Kidney (tissue), 14 donors: ENCODE results near the gene ITPKA. TPM values are rescaled to one million over a fixed set of nuclear protein-coding genes. Genes with fewer than 3 reads are reported as not detected.
A peak's percentile ranks its signal among the peaks of the same experiment; 100 is the strongest.

Experiments
- DNase-seq, 5 donors: peaks; one replicate each; pipeline ENCODE4 v3.0.0-alpha.2; 2013 to 2020
- FAIRE-seq: peaks from 2 replicates; lab custom pipeline; 2012; peaks lifted over from hg19 to GRCh38; lab: Jason Lieb, UNC
- H3K27ac ChIP-seq, 2 donors: one replicate each; pipeline ENCODE4 v1.7.0; 2013; ENCODE audit warnings: low read depth in 2 of 2, low read length in 2 of 2, inconsistent platforms in 1 of 2
- H3K27me3 ChIP-seq: one replicate; pipeline ENCODE4 v1.7.1; 2013; ENCODE audit warnings: low read length, inconsistent platforms; ENCODE audit not compliant: control insufficient read depth, insufficient read depth
- H3K36me3 ChIP-seq, 3 donors: one replicate each; pipeline versions ENCODE4 v1.7.0 to v1.7.1; 2013; ENCODE audit warnings: low read length in 3 of 3, control low read depth in 1 of 3, inconsistent platforms in 1 of 3; ENCODE audit not compliant: insufficient read depth in 3 of 3, control insufficient read depth in 2 of 3
- H3K4me1 ChIP-seq, 3 donors: one replicate each; pipeline versions ENCODE4 v1.7.0 to v1.7.1; 2013; ENCODE audit warnings: low read length in 3 of 3, inconsistent platforms in 1 of 3, low read depth in 1 of 3; ENCODE audit not compliant: control insufficient read depth in 2 of 3, insufficient read depth in 2 of 3
- H3K4me3 ChIP-seq, 3 donors: one replicate each; pipeline versions ENCODE4 v1.7.0 to v1.8.1; 2013; ENCODE audit warnings: low read length in 3 of 3, control low read depth in 1 of 3, inconsistent platforms in 1 of 3
- H3K9ac ChIP-seq, 3 donors: one replicate each; pipeline versions ENCODE4 v1.7.0 to v1.7.1; 2013; ENCODE audit warnings: low read length in 3 of 3, control low read depth in 1 of 3, inconsistent platforms in 1 of 3
- H3K9me3 ChIP-seq, 3 donors: one replicate each; pipeline versions ENCODE4 v1.7.0 to v1.7.1; 2013; ENCODE audit warnings: low read length in 3 of 3, control low read depth in 1 of 3, inconsistent platforms in 1 of 3; ENCODE audit not compliant: control insufficient read depth in 2 of 3, insufficient read depth in 1 of 3
- CTCF ChIP-seq: IDR thresholded peaks from 3 replicates; pipeline ENCODE4 v1.5.1; 2012; ENCODE audit warnings: mild to moderate bottlenecking, moderate library complexity, borderline replicate concordance; ENCODE audit not compliant: insufficient read depth; ENCODE audit errors: extremely low read depth
- intact Hi-C: fragments of 100-400 bp; cut with DNase I; formaldehyde crosslinking; loops from one replicate; pipeline ENCODE4 v1.11.1; 2022
- polyA plus RNA-seq: library from polyadenylated mRNA; stranded (reverse); fragments of 350-450 nt; fragmentation: Illumina TruSeq; extraction: RNeasy Lipid Tissue Mini Kit (QIAGEN cat#74804); gene quantifications from one replicate; pipeline ENCODE4 v1.2.3, GENCODE V29; 2014; ENCODE audit warnings: low read depth, low replicate concordance; ENCODE audit not compliant: insufficient read depth
- total RNA-seq: library from RNA; stranded (reverse); fragmentation: NEBNext Ultra II Directional; extraction: Animal tissue kit (Norgen Biotek cat#: 25700); gene quantifications from one replicate; pipeline ENCODE4 v1.2.1, GENCODE V29; 2021
- donor health status: control.
- donor health status: control.
- donor health status: control.
- donor health status: control.
- donor health status: control.
- donor health status: DM: yes; HTN: yes; CAD: no.
- donor health status: Normal renal cell carcinoma (clear cell type).

Gene ITPKA
- total and polyA plus RNA-seq, 2 donors from 2014 or later, result 0.66 TPM; not detected in 1

GRCh38 chr15:41546851-41547786 is 53.4 kb downstream of the ITPKA start:
- intact Hi-C loops, result no loop called here
- TF ChIP-seq CTCF, result no peak
- no peak for FAIRE-seq

GRCh38 chr15:41550066-41550775 is 56.5 kb downstream of the ITPKA start:
- no peak overlapping the region for H3K9ac ChIP-seq
- FAIRE-seq (no peak), DNase-seq (no peak)
- TF ChIP-seq CTCF, result no peak
- no peaks in the 10 kb centered on the region for H3K36me3 ChIP-seq
- H3K9me3 ChIP-seq, result no peaks in the 10 kb centered on the region
- no peak overlapping the region for H3K27ac ChIP-seq
- intact Hi-C loops, result no loop called here
- no peak overlapping the region for H3K4me3 ChIP-seq
- H3K27me3 ChIP-seq, result no peaks in the 10 kb centered on the region
- no peaks in the 10 kb centered on the region for H3K4me1 ChIP-seq

More at GRCh38 chr15:41546851-41547786, 53.4 kb downstream of the ITPKA start:
- Histone ChIP-seq H3K9me3 (no peaks in the 10 kb centered on the region), H3K4me3 (no peak overlapping the region), H3K27ac (no peak overlapping the region), H3K36me3 (no peaks in the 10 kb centered on the region), H3K4me1 (peaks cover 0 to 2% (median 0%) of the 10 kb centered on the region in 3 donors), H3K27me3 (no peaks in the 10 kb centered on the region), H3K9ac (no peak overlapping the region)
- peak in 1 of 5 donors; percentile 25 for DNase-seq

Other genes starting within 250 kb of the ITPKA start
- gene OIP5, start 161.3 kb upstream of the ITPKA start, total RNA-seq, result 0.94 TPM
- not detected for gene OIP5, start 161.3 kb upstream of the ITPKA start, polyA plus RNA-seq
- 6.7 TPM for gene NUSAP1, start 161.0 kb upstream of the ITPKA start, total RNA-seq
- gene NUSAP1, start 161.0 kb upstream of the ITPKA start, polyA plus RNA-seq, result 2.3 TPM
- gene NDUFAF1, start 91.4 kb upstream of the ITPKA start, total RNA-seq, result 19.4 TPM
- gene NDUFAF1, start 91.4 kb upstream of the ITPKA start, polyA plus RNA-seq, result 35.8 TPM
- 29.7 TPM for gene RTF1, start 76.8 kb upstream of the ITPKA start, total RNA-seq
- 14.8 TPM for gene RTF1, start 76.8 kb upstream of the ITPKA start, polyA plus RNA-seq
- gene LTK, start 20.0 kb downstream of the ITPKA start, total RNA-seq, result 0.91 TPM
- gene LTK, start 20.0 kb downstream of the ITPKA start, polyA plus RNA-seq, result 6.7 TPM
- 35.4 TPM for gene RPAP1, start 50.4 kb downstream of the ITPKA start, total RNA-seq
- 8.0 TPM for gene RPAP1, start 50.4 kb downstream of the ITPKA start, polyA plus RNA-seq
- 2.5 TPM for gene TYRO3, start 65.3 kb downstream of the ITPKA start, total RNA-seq
- 46.5 TPM for gene TYRO3, start 65.3 kb downstream of the ITPKA start, polyA plus RNA-seq
- gene MGA, start 166.5 kb downstream of the ITPKA start, total RNA-seq, result 40.1 TPM
- gene MGA, start 166.5 kb downstream of the ITPKA start, polyA plus RNA-seq, result 1.9 TPM